GM19099 (cell line): ENCODE data around the gene S100A1.

Experiments
- POLR2A ChIP-seq: IDR thresholded peaks from 3 replicates; pipeline ENCODE4 v1.6.1; 2011; ENCODE audit warnings: low read depth; ENCODE audit not compliant: insufficient read length; ENCODE audit errors: extremely low read depth

Gene S100A1

GRCh38 chr1:153619171-153619570 is 9.1 kb upstream of the S100A1 start:
- TF ChIP-seq POLR2A, result no peak

- no peak for TF ChIP-seq POLR2A
Measured at GRCh38 chr1:153623101-153623500, 5.1 kb upstream of the S100A1 start.

GRCh38 chr1:153624965-153625611 is 3.1 kb upstream of the S100A1 start:
- TF ChIP-seq POLR2A, result no peak

- no peak for TF ChIP-seq POLR2A
Measured at GRCh38 chr1:153626477-153626903, 1.7 kb upstream of the S100A1 start.

- no peak for TF ChIP-seq POLR2A
Measured at GRCh38 chr1:153626904-153627714, 1.1 kb upstream of the S100A1 start, which contains the start of gene S100A13. S100A13 (minus strand) TSS chr1:153627505; CDS start chr1:153626472, 1,033 bp downstream.

GRCh38 chr1:153628638-153629342 is 556 bp downstream of the S100A1 start:
- TF ChIP-seq POLR2A, result no peak

GRCh38 chr1:153629343-153629665 is 1.1 kb downstream of the S100A1 start:
- no peak for TF ChIP-seq POLR2A

GRCh38 chr1:153629971-153630370 is 1.7 kb downstream of the S100A1 start:
- no peak for TF ChIP-seq POLR2A

GRCh38 chr1:153630384-153630783 is 2.1 kb downstream of the S100A1 start:
- no peak for TF ChIP-seq POLR2A

- TF ChIP-seq POLR2A, result no peak
Measured at GRCh38 chr1:153631047-153632022, 3.1 kb downstream of the S100A1 start.

GRCh38 chr1:153633161-153633753 is 5.0 kb downstream of the S100A1 start:
- no peak for TF ChIP-seq POLR2A

- peak; percentile 98 for TF ChIP-seq POLR2A
Measured at GRCh38 chr1:153633754-153634665, 5.8 kb downstream of the S100A1 start, which contains the start of gene CHTOP. CHTOP (plus strand) TSS chr1:153634066; CDS start chr1:153636589, 2,523 bp downstream.

- TF ChIP-seq POLR2A, result no peak
Measured at GRCh38 chr1:153635872-153636271, 7.6 kb downstream of the S100A1 start.
